Fibroblast of lung (primary cell): ENCODE results near the gene CCDC88C.

ENCODE experiments used
- EZH2 ChIP-seq: IDR thresholded peaks from 2 replicates; pipeline ENCODE4 v1.5.1; 2012; ENCODE audit warnings: low read length, control low read depth, mild to moderate bottlenecking; ENCODE audit errors: missing control alignments
- TF ChIP-seq, protein P1 (sequence below), 2 donors: IDR thresholded peaks in 1 of 2; conservative IDR thresholded peaks in 1 of 2; 1 replicate in 1 of 2; 2 replicates in 1 of 2; pipeline ENCODE4 v1.5.1; 2011 to 2012; ENCODE audit warnings: low read length in 2 of 2, control low read depth in 1 of 2, inconsistent platforms in 1 of 2, low read depth in 1 of 2, mild to moderate bottlenecking in 1 of 2

GRCh38 chr14:91249841-91250616 is 167.6 kb downstream of the CCDC88C start:
- TF ChIP-seq, protein P1, sequence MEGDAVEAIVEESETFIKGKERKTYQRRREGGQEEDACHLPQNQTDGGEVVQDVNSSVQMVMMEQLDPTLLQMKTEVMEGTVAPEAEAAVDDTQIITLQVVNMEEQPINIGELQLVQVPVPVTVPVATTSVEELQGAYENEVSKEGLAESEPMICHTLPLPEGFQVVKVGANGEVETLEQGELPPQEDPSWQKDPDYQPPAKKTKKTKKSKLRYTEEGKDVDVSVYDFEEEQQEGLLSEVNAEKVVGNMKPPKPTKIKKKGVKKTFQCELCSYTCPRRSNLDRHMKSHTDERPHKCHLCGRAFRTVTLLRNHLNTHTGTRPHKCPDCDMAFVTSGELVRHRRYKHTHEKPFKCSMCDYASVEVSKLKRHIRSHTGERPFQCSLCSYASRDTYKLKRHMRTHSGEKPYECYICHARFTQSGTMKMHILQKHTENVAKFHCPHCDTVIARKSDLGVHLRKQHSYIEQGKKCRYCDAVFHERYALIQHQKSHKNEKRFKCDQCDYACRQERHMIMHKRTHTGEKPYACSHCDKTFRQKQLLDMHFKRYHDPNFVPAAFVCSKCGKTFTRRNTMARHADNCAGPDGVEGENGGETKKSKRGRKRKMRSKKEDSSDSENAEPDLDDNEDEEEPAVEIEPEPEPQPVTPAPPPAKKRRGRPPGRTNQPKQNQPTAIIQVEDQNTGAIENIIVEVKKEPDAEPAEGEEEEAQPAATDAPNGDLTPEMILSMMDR (conservative IDR thresholded peaks at IDR 0.05 in 1 of 2, IDR thresholded peaks at IDR 0.05 in 1 of 2; ENCODE audit: low read depth in 1 of 2, low read length in 2 of 2): no peak
- TF ChIP-seq EZH2: no peak
